VCaP (cell line): ENCODE data around the gene ADD1.
A peak's percentile ranks its signal among the peaks of the same experiment; 100 is the strongest.

Experiments
- H3K27ac ChIP-seq: fragments of 450-650 bp; 2 replicates; pipeline ENCODE4 v1.5.1; 2017
- TF ChIP-seq, protein P1 (sequence below): fragments of 450-650 bp; conservative IDR thresholded peaks from 2 replicates; pipeline ENCODE4 v1.5.1; 2017; ENCODE audit warnings: mild to moderate bottlenecking, moderate library complexity

ADD1 gene, protein sequence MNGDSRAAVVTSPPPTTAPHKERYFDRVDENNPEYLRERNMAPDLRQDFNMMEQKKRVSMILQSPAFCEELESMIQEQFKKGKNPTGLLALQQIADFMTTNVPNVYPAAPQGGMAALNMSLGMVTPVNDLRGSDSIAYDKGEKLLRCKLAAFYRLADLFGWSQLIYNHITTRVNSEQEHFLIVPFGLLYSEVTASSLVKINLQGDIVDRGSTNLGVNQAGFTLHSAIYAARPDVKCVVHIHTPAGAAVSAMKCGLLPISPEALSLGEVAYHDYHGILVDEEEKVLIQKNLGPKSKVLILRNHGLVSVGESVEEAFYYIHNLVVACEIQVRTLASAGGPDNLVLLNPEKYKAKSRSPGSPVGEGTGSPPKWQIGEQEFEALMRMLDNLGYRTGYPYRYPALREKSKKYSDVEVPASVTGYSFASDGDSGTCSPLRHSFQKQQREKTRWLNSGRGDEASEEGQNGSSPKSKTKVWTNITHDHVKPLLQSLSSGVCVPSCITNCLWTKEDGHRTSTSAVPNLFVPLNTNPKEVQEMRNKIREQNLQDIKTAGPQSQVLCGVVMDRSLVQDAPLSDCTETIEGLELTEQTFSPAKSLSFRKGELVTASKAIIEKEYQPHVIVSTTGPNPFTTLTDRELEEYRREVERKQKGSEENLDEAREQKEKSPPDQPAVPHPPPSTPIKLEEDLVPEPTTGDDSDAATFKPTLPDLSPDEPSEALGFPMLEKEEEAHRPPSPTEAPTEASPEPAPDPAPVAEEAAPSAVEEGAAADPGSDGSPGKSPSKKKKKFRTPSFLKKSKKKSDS

DNA sequence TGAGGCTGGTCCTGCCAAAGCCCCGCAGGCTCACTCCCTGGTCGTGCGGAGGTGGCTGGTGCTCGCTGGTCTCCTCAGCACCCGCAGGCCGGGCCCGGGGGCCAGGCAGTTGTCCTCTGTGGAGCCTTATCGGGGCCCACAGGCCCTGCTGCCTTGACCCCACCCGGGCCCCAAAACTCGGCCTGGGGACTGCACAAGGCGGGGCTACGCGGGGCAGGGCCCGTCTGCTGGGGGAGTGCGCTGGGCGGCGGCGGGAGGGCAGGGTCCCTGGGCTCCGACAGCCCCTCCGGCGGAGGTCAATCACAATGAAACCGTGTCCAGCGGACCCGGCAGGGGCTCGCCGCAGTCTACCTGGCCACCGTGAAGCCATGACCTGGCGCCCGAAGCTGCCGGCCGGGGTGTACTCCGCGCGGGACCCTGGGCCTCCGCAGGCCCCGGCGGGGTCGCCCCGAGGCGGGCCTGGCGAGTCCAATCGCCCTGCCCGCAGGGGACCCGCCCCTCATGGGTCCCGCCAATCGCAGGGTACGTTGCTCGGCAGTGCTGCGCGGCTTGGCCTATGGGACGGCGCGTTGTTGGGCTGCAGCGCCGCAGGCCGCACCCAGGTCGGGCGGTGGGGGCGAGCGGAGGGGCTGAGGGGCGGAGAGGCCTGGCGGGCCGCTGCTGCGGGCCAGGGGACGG, at the start of gene ADD1:
ADD1 (plus strand) TSS at position 582 of the 678 bp plus-strand sequence. CDS start 32,072 bp downstream, outside the sequence.
- TF ChIP-seq, protein P1, sequence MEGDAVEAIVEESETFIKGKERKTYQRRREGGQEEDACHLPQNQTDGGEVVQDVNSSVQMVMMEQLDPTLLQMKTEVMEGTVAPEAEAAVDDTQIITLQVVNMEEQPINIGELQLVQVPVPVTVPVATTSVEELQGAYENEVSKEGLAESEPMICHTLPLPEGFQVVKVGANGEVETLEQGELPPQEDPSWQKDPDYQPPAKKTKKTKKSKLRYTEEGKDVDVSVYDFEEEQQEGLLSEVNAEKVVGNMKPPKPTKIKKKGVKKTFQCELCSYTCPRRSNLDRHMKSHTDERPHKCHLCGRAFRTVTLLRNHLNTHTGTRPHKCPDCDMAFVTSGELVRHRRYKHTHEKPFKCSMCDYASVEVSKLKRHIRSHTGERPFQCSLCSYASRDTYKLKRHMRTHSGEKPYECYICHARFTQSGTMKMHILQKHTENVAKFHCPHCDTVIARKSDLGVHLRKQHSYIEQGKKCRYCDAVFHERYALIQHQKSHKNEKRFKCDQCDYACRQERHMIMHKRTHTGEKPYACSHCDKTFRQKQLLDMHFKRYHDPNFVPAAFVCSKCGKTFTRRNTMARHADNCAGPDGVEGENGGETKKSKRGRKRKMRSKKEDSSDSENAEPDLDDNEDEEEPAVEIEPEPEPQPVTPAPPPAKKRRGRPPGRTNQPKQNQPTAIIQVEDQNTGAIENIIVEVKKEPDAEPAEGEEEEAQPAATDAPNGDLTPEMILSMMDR: no peak

DNA sequence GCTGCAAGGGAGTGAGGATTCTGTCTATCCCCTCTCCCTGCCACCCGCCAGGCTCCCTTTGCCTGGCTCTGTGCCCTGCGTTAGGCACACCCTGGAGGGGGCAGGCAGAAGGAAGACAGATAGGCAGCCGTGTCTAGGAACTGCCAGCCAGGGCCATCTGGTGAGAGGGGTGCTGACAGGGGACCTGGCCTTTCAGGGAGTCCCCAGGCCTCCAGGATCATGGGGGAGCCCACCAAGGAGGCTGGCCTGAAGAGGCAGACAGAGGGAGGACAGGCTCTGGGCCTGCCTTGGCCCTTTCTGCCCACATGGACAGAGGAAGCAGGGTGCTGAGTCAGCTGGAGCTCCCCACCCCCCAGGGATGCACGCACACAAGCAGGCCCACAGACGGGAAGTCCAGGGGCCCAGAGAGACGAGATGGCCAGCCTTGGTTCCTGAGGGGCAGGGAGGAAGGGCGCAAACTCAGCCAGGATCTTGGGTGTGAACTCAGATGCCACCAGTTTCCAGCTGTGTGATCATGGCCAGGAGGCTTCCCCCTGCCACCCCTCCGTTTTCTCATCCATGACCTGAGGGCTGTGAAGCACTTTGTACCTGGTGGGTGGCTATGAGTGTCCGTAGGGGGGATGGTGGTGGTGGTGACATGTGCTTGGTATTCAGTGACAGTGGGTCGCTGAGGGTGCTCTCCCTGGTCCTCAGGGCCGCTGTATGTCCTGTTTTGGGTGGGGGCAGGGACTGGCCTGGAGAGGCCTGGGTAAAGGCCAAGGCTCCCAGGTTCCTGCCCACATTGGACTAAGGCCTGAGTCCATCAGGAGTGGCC, 49.0 kb upstream of the ADD1 start:
- H3K27ac ChIP-seq: no peak overlapping the region
- TF ChIP-seq, protein P1: no peak

More for the DNA sequence above, at the start of gene ADD1:
- peak within 1 kb of the TSS; percentile 91 for H3K27ac ChIP-seq

DNA sequence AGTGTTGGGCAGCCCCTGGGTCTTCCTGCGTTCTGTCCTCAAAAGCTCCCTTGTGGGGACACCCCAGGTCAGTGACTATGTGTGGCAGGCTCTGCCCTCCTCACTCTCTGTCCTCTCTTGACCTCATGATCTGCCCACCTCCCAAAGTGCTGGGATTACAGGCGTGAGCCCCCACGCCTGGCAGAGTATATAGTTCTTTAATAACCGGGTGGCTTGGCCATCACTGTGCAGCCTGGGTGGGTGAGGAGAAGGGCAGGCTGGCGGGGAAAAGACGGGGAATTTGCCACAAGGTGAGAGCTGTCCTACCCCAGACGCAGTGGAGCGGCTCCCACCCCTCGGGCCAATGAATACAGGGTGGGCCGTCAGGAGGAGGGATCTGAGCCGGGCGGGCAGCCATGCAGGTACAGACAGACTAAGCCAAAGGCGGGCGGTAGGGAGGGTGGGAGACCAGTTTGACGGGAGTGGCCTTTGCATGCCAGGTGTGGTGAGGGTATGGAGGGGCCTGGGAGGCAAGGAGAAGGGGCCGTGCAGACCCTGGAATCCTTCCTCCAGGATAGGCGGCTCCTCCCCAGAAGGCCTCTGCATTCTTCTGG, 48.2 kb upstream of the ADD1 start:
- TF ChIP-seq, protein P1: no peak
- H3K27ac ChIP-seq: no peak overlapping the region

DNA sequence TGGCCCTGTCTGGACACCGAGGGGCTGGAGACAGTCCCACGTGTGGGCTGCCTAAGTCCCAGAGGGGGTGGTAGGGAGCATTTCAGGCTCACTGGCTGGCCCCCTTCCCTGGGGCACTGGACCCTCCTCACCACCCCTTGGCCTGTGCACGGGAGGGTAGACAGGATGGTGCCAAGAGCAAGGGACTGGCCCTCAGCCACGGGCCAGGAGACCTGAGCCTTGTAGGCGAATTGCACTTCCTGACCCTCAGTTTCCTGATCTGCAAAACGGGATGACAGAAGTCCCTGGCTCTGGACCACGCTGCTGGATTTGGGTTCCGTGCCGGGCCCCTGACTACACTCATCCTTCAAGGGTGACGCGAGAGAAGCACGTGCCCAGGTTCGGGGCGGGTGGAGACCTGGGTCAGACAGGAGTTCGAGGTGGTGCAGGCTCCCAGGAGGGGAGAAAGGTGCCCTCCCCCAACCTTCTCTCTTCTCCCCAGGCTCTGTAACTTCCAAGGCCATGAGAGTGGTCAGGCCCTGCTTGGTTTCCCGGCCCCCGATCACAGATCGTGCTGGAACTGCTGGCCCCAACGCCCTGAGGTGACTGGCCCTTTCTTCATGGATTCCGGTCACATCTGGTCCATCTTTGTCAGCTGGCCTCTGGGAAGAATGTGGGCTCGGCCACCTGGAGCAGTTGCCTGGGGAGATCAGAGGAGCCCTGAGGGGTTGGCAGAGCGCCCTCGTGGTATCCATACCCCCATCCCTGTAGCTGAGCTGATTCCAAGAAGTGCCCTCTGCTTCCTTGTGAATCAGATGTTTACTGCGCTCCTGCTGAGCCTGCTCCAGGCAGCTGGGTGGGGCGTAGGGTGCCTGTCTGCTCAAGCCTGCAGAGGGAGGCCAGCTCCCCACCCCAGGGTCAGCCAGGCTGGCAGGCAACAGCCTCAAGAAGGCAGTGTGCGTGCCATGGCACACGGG, 47.5 kb upstream of the ADD1 start:
- TF ChIP-seq, protein P1: no peak

DNA sequence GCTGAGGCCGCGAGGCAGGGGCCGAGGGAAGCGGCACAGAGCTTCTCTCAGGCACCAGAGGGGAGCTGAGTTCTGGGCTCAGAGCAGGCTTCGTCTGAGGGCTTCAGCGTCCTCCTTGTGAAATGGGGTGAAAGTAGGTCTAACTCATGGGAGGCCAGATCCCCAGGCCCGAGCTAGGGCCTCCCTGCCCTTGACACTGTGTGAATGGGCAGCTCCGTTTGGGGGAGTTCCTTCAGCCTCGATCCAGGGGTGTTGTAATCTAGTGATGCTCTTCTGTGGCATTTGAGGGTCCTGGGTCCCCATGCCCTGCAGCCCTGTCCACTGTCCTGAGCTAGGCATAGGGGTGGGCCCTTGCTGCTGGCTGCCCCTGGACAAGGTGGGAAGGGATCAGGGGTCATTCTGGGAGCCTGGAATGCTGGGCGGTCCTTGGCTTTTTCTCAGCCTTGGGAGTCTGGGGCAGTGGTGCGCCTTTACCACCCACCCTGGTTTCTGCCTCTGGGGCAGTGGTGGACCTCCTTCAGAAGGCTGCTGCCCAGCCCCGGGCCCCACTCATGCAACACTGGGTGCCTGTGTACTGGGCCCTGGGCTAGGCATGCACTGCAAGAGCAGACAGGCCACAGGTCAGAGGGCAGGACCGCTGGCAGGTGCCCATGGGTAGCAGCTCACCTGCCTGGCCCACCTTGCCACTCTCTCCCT, 46.6 kb upstream of the ADD1 start:
- H3K27ac ChIP-seq: no peak overlapping the region
- TF ChIP-seq, protein P1: no peak

More for the DNA sequence above, 47.5 kb upstream of the ADD1 start:
- no peak overlapping the region for H3K27ac ChIP-seq
